ENCODE results near the gene TMEFF2. TPM values are rescaled to one million over a fixed set of nuclear protein-coding genes. Genes with fewer than 3 reads are reported as not detected.
"Not testable (repeated sequence)": the region's sequence is repeated elsewhere in the genome, so short reads cannot be mapped to it uniquely, and the experiment has no call there.

Gene TMEFF2
- total RNA-seq, 2 donors from 2014 or later, result not detected

GRCh38 chr2:192098814-192099491, 95.8 kb downstream of the TMEFF2 start:
- Mint-ChIP-seq H3K9me3 (no peaks in the 10 kb centered on the region), H3K4me1 (ENCODE audit: low read depth in 2 of 2) (no peaks in the 10 kb centered on the region), H3K27me3 (peaks cover 10 to 12% of the 10 kb centered on the region in 2 donors), H3K27ac (no peak overlapping the region), H3K36me3 (no peaks in the 10 kb centered on the region), H3K4me3 (no peak overlapping the region)
- ATAC-seq (no peak), DNase-seq (ENCODE audit: low spot score) (no peak)

- ATAC-seq, result no peak
- Mint-ChIP-seq H3K27ac (no peak overlapping the region), H3K36me3 (no peaks in the 10 kb centered on the region), H3K4me1 (ENCODE audit: low read depth in 2 of 2) (no peaks in the 10 kb centered on the region), H3K4me3 (no peak overlapping the region), H3K9me3 (no peaks in the 10 kb centered on the region), H3K27me3 (peaks cover 0 to 15% of the 10 kb centered on the region in 2 donors)
- DNase-seq (ENCODE audit: low spot score), result no peak
Measured at GRCh38 chr2:192091476-192091875, 103.3 kb downstream of the TMEFF2 start.

DNA sequence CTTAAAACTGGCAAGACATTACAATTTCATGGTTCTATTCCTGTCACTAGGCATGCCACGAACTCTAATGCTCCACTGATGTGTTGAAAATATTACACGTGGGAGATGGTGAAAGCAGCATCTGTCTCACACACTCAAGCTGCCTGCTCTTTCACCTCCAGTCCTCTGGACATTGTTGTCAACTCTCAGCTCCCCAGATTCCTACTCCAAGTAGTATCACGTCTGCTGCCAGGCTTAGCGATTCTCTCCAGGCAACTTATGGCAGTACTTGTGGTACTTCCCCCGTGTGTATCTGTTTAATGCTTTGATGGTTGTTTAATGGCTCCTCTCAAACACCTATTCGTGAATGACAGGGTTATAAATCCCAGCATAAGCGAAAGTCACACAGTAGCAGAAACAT, 103.8 kb downstream of the TMEFF2 start:
- Mint-ChIP-seq H3K27ac (no peak overlapping the region), H3K4me3 (no peak overlapping the region), H3K4me1 (ENCODE audit: low read depth in 2 of 2) (no peaks in the 10 kb centered on the region), H3K27me3 (peaks cover 0 to 15% of the 10 kb centered on the region in 2 donors), H3K36me3 (no peaks in the 10 kb centered on the region), H3K9me3 (no peaks in the 10 kb centered on the region)
- ATAC-seq (no peak), DNase-seq (ENCODE audit: low spot score) (no peak)

DNA sequence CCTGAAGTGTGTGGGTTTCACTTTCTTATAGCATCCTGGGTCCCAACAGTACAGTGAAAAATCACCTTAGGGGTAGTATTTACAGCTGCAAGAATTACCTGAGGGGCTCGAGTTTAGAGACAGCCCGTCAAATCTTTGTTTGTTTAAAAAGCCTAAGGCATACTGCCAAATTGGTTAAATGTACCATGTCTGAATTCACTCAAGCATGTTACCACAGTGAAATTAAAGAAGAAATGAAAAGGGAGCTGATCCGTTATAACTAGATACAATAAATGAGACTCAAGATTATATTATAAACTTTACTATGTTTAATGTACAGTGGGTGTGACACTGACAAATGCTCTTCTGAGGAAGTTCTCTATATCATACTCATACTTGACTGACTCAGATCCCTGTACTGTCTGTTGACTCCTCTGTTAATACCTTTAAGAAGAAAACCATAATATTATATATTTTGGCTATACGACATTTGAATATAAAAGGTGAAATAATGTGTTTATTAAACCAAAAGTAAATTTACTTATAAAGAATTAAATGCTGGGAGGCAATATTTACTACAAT, 107.3 kb downstream of the TMEFF2 start:
- no peaks in the 10 kb centered on the region for H3K4me1 Mint-ChIP-seq (ENCODE audit: low read depth in 2 of 2)
- H3K4me3 Mint-ChIP-seq, result no peak overlapping the region
- H3K36me3 Mint-ChIP-seq, result no peaks in the 10 kb centered on the region
- H3K27ac Mint-ChIP-seq, result no peak overlapping the region
- no peaks in the 10 kb centered on the region for H3K9me3 Mint-ChIP-seq
- DNase-seq (ENCODE audit: low spot score), result no peak
- H3K27me3 Mint-ChIP-seq, result peaks cover 0 to 9% of the 10 kb centered on the region in 2 donors
- ATAC-seq, result no peak

DNA sequence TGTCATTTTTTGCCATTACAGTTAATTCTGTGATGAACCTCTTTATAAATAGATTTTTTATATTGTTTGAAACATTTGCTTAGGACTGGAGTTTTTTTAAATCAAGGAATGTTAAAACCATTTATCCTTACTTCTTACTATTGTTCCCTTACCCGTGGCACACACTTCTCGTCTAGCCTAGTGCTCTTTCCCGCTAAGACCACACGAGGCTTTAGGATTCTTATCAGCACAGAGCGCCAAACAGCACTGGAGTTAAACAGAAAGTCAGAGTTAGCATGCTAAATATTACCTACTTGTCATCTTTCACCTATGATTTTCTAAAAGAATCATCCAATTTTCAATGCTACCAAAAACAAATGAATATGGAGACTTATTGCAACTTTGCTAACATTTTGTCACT, 112.6 kb downstream of the TMEFF2 start:
- no peak overlapping the region for H3K4me3 Mint-ChIP-seq
- H3K27me3 Mint-ChIP-seq, result no peaks in the 10 kb centered on the region
- no peaks in the 10 kb centered on the region for H3K4me1 Mint-ChIP-seq (ENCODE audit: low read depth in 2 of 2)
- DNase-seq (ENCODE audit: low spot score), result no peak
- no peak overlapping the region for H3K27ac Mint-ChIP-seq
- ATAC-seq, result no peak
- H3K9me3 Mint-ChIP-seq, result no peaks in the 10 kb centered on the region
- H3K36me3 Mint-ChIP-seq, result no peaks in the 10 kb centered on the region

DNA sequence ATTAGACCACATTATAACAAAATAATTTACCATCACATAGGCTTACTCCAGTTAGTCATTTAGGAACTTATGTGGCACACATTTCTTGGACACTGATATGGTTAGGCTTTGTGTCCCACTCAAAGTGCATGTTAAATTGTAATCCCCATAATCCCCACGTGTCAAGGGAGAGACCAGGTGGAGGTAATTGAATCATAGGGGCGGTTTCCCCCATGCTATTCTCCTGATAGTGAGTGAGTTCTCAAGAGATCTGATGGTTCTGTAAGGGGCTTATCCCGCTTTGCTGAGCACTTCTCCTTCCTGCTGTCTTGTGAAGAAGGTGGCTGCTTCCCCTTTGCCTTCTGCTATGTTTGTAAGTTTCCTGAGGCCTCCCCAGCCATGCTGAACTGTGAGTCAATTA, 114.6 kb downstream of the TMEFF2 start:
- H3K4me3 Mint-ChIP-seq; ATAC-seq; DNase-seq (ENCODE audit: low spot score); H3K36me3 Mint-ChIP-seq; H3K9me3 Mint-ChIP-seq; H3K27me3 Mint-ChIP-seq; H3K27ac Mint-ChIP-seq; H3K4me1 Mint-ChIP-seq (ENCODE audit: low read depth in 2 of 2): not testable (repeated sequence)

GRCh38 chr2:192073878-192074277, 120.9 kb downstream of the TMEFF2 start:
- no peaks in the 10 kb centered on the region for H3K27me3 Mint-ChIP-seq
- peak overlapping the region in 1 of 2 donors; percentile 5 for H3K27ac Mint-ChIP-seq
- H3K4me1 Mint-ChIP-seq (ENCODE audit: low read depth in 2 of 2), result peaks cover 23 to 34% of the 10 kb centered on the region in 2 donors
- no peak overlapping the region for H3K4me3 Mint-ChIP-seq
- DNase-seq (ENCODE audit: low spot score) (no peak), ATAC-seq (no peak)
- H3K9me3 Mint-ChIP-seq, result no peaks in the 10 kb centered on the region
- no peaks in the 10 kb centered on the region for H3K36me3 Mint-ChIP-seq

DNA sequence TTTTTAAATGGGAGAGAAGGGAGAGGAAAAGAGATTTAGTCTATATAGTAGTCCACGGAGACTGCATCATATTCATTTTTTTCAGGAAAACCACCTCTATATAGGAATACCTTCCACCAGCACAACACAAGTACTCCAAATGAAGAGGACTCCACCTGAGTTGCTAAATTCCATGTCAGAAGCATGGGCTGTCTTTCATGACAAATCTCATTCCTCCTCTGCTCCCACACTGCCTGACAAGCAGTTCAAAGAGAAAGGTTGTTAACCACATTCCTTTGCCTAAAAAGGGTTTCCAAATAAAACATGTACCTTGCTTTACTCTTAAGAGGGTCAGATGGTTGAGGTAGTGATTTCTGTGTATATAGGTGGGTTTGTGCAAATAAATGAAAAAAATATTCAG, 122.0 kb downstream of the TMEFF2 start:
- H3K4me3 Mint-ChIP-seq, result peak overlapping the region; percentile 70
- peaks cover 23 to 34% of the 10 kb centered on the region in 2 donors for H3K4me1 Mint-ChIP-seq (ENCODE audit: low read depth in 2 of 2)
- peak in 1 of 2 donors; percentile 32 for ATAC-seq
- H3K9me3 Mint-ChIP-seq, result no peaks in the 10 kb centered on the region
- no peak for DNase-seq (ENCODE audit: low spot score)
- H3K36me3 Mint-ChIP-seq, result no peaks in the 10 kb centered on the region
- no peaks in the 10 kb centered on the region for H3K27me3 Mint-ChIP-seq
- H3K27ac Mint-ChIP-seq, result peak overlapping the region in 1 of 2 donors; percentile 5

DNA sequence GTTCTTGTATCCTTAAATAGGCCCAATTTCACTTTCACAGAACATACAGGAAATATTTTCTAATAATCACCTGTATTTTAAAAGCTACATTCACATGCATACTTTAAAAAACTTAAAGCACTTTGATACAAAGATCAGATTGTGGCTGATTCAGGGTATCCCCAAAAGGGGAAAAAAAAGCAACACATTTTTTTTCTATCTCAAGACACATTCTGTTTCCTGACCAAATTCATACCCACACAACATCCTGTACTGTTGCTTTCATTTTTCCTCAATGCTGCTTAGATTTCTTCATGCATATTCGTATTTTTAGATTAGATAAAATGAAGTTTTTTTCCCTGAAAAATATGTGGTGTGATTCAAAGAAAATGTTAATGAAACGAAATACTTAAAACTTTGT, 122.5 kb downstream of the TMEFF2 start:
- ATAC-seq (peak in 1 of 2 donors; percentile 82), DNase-seq (ENCODE audit: low spot score) (no peak)
- Mint-ChIP-seq H3K27ac (peak overlapping the region in 1 of 2 donors; percentile 5), H3K36me3 (no peaks in the 10 kb centered on the region), H3K4me1 (ENCODE audit: low read depth in 2 of 2) (peaks cover 23 to 34% of the 10 kb centered on the region in 2 donors), H3K4me3 (peak overlapping the region; percentile 70), H3K27me3 (peaks cover under 1 to 1% of the 10 kb centered on the region in 2 donors), H3K9me3 (no peaks in the 10 kb centered on the region)

GRCh38 chr2:192070099-192070498, 124.6 kb downstream of the TMEFF2 start:
- peaks cover 9 to 21% of the 10 kb centered on the region in 2 donors for H3K27me3 Mint-ChIP-seq
- H3K36me3 Mint-ChIP-seq, result no peaks in the 10 kb centered on the region
- DNase-seq (ENCODE audit: low spot score) (no peak), ATAC-seq (no peak)
- H3K27ac Mint-ChIP-seq, result no peak overlapping the region
- H3K4me1 Mint-ChIP-seq (ENCODE audit: low read depth in 2 of 2), result peaks cover 23 to 27% of the 10 kb centered on the region in 2 donors
- H3K9me3 Mint-ChIP-seq, result no peaks in the 10 kb centered on the region
- no peak overlapping the region for H3K4me3 Mint-ChIP-seq

DNA sequence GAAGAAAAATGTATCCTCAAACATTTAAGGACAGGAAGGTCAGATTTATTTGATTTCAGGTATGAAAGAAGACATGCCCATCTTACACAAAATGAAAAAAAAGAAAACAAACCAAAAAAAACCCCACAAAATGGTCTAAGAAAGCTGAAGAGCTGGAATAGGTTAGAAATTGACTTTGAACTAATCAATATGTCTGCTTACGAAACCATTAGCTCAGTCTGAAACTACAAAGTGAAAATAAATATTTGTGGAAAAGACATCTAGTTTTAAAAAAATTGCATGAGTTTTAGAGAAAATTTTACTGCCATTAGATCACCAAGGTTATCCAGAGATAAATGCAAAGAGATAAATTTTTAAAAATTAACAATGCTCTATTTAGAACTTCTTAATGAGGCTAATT, 125.3 kb downstream of the TMEFF2 start:
- no peak overlapping the region for H3K4me3 Mint-ChIP-seq

DNA sequence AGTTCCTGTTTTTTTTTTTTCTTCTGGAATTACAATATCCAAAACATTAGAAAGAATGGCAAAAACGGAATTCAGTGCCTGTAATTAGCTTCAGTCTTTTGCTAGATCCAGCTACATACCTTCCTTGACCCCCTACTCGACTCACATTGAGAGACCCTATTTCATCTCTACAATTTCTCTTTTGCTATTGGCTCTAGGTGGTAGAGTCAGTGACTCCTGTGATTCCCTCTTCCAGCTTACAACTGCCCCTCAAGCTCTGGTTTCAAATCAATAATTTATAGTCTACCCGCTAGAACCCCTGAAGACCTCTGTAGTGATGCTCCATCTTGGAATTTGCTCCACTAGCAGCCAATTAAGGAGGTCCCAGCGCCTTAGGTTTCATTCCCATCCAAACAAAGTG, 125.8 kb downstream of the TMEFF2 start:
- no peak for ATAC-seq
- Mint-ChIP-seq H3K9me3 (no peaks in the 10 kb centered on the region), H3K4me3 (no peak overlapping the region), H3K36me3 (no peaks in the 10 kb centered on the region), H3K27me3 (peaks cover 13 to 25% of the 10 kb centered on the region in 2 donors), H3K27ac (no peak overlapping the region), H3K4me1 (ENCODE audit: low read depth in 2 of 2) (peaks cover 23 to 27% of the 10 kb centered on the region in 2 donors)
- no peak for DNase-seq (ENCODE audit: low spot score)

More for the DNA sequence above, 125.3 kb downstream of the TMEFF2 start:
- Mint-ChIP-seq H3K27me3 (peaks cover 13 to 25% of the 10 kb centered on the region in 2 donors), H3K27ac (no peak overlapping the region), H3K36me3 (no peaks in the 10 kb centered on the region), H3K9me3 (no peaks in the 10 kb centered on the region), H3K4me1 (ENCODE audit: low read depth in 2 of 2) (peaks cover 23 to 27% of the 10 kb centered on the region in 2 donors)
- ATAC-seq, result no peak
- DNase-seq (ENCODE audit: low spot score), result no peak

DNA sequence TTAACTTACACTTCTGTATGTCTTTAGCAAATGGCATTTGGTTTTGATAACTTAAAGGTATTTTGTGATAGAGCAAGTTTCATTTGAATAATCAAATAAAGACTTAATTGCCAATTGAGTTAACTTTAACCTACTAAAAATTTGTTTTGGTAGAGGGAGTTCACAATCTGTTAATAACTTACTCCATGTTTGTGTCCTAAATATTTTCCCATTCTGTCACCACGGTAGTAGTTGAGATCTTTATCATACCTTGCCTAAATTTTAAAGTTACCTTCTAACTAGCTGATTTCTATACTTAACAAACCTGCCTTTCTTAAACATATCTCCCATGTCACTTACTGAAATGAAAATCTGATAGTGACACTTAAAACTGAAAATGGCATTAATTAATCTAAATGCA, 127.1 kb downstream of the TMEFF2 start:
- DNase-seq (ENCODE audit: low spot score) (no peak), ATAC-seq (no peak)
- Mint-ChIP-seq H3K36me3 (no peaks in the 10 kb centered on the region), H3K9me3 (no peaks in the 10 kb centered on the region), H3K4me1 (ENCODE audit: low read depth in 2 of 2) (peaks cover 17 to 18% of the 10 kb centered on the region in 2 donors), H3K27ac (no peak overlapping the region), H3K27me3 (peaks cover 13 to 25% of the 10 kb centered on the region in 2 donors), H3K4me3 (no peak overlapping the region)

- Mint-ChIP-seq H3K36me3 (no peaks in the 10 kb centered on the region), H3K4me1 (ENCODE audit: low read depth in 2 of 2) (peaks cover 0 to 3% of the 10 kb centered on the region in 2 donors), H3K27ac (no peak overlapping the region), H3K9me3 (no peaks in the 10 kb centered on the region), H3K4me3 (no peak overlapping the region), H3K27me3 (peaks cover 13 to 25% of the 10 kb centered on the region in 2 donors)
- no peak for DNase-seq (ENCODE audit: low spot score)
- ATAC-seq, result no peak
Measured at GRCh38 chr2:192064459-192064858, 130.3 kb downstream of the TMEFF2 start.

Data from natural killer cell treated with Interleukin-12 subunit alpha and Interleukin-12 subunit beta and Interleukin-15 and Interleukin-18, amount 100 ng/mL, for 72 hours (primary cell).